Stromal cell of bone marrow (primary cell): Measurements from ENCODE around the gene DDC.
"Not testable (repeated sequence)": the region's sequence is repeated elsewhere in the genome, so short reads cannot be mapped to it uniquely, and the experiment has no call there.

Experiments
- DNase-seq: peaks from one replicate; pipeline ENCODE4 v3.0.0-alpha.2; 2012; ENCODE audit warnings: low read depth

Gene DDC

GRCh38 chr7:50589364-50589763 lies 24.2 kb upstream of the DDC start:
- no peak for DNase-seq

GRCh38 chr7:50588937-50589336 lies 23.7 kb upstream of the DDC start:
- no peak for DNase-seq

- DNase-seq, result no peak
Measured at GRCh38 chr7:50587737-50588136, 22.5 kb upstream of the DDC start.

- DNase-seq, result no peak
Measured at GRCh38 chr7:50584793-50585408, 19.7 kb upstream of the DDC start.

GRCh38 chr7:50584386-50584785 lies 19.2 kb upstream of the DDC start:
- no peak for DNase-seq

- not testable (repeated sequence) for DNase-seq
Measured at GRCh38 chr7:50583295-50583694, 18.1 kb upstream of the DDC start.

GRCh38 chr7:50582271-50582670 lies 17.1 kb upstream of the DDC start:
- not testable (repeated sequence) for DNase-seq

- DNase-seq, result not testable (repeated sequence)
Measured at GRCh38 chr7:50580666-50581065, 15.5 kb upstream of the DDC start.

- no peak for DNase-seq
Measured at GRCh38 chr7:50580057-50580456, 14.9 kb upstream of the DDC start.

GRCh38 chr7:50578105-50578504 lies 12.9 kb upstream of the DDC start:
- DNase-seq, result not testable (repeated sequence)

GRCh38 chr7:50577569-50577968 lies 12.4 kb upstream of the DDC start:
- no peak for DNase-seq

- not testable (repeated sequence) for DNase-seq
Measured at GRCh38 chr7:50576388-50576787, 11.2 kb upstream of the DDC start.

GRCh38 chr7:50567715-50568261 lies 2.6 kb upstream of the DDC start:
- DNase-seq, result no peak

GRCh38 chr7:50565977-50566376 lies 772 bp upstream of the DDC start:
- DNase-seq, result no peak

- no peak for DNase-seq
Measured at GRCh38 chr7:50565559-50565916, 333 bp upstream of the DDC start.

GRCh38 chr7:50564171-50564570 lies 1.0 kb downstream of the DDC start:
- no peak for DNase-seq

GRCh38 chr7:50562136-50562535 lies 3.1 kb downstream of the DDC start:
- no peak for DNase-seq

- no peak for DNase-seq
Measured at GRCh38 chr7:50560865-50561351, 4.3 kb downstream of the DDC start.

GRCh38 chr7:50559881-50560280 lies 5.3 kb downstream of the DDC start:
- DNase-seq, result no peak

- DNase-seq, result no peak
Measured at GRCh38 chr7:50558294-50559053, 6.7 kb downstream of the DDC start.

- DNase-seq, result no peak
Measured at GRCh38 chr7:50557099-50557498, 8.1 kb downstream of the DDC start.

GRCh38 chr7:50556247-50556991 lies 8.8 kb downstream of the DDC start:
- no peak for DNase-seq
